GM12878 (cell line): ENCODE results near the gene HJURP. TPM values are rescaled to one million over a fixed set of nuclear protein-coding genes. Genes with fewer than 3 reads are reported as not detected.

ENCODE experiments used
- ATAC-seq: fragments of 200-7000 bp; cut with Tn5 transposase; 3 replicates; pipeline ENCODE4 v1.9.1; 2020; ENCODE audit warnings: mild to moderate bottlenecking, moderate library complexity
- BruUV-seq: library from RNA; stranded (reverse); fragments of 400-500 nt; replicated peaks from 2 replicates; lab custom pipeline; 2021; lab: Mats Ljungman, UMichigan
- CTCF ChIA-PET: fragments of 300-600 bp; sonication (Branson Sonifier 250); formaldehyde crosslinking; extraction: SDS; loops from one replicate; lab custom pipeline; 2021; ENCODE audit warnings: inconsistent platforms; lab: Yijun Ruan, JAX
- POLR2A ChIA-PET: fragments of 350-600 bp; formaldehyde crosslinking; extraction: SDS; loops from one replicate; lab custom pipeline; 2021; ENCODE audit warnings: inconsistent platforms; lab: Charles Lee
- RAD21 ChIA-PET: fragments of 300-600 bp; sonication (Branson Sonifier 250); formaldehyde crosslinking; loops from one replicate; lab custom pipeline; 2023; ENCODE audit warnings: antibody characterized with exemption; ENCODE audit not compliant: unreplicated experiment; lab: Charles Lee
- SMC1A ChIA-PET: fragments of 300-600 bp; sonication (Branson Sonifier 250); formaldehyde crosslinking; loops from one replicate; lab custom pipeline; 2023; ENCODE audit not compliant: unreplicated experiment, uncharacterized antibody; lab: Charles Lee
- DNase-seq: peaks from one replicate; pipeline ENCODE4 v3.0.0-alpha.2; 2011; ENCODE audit warnings: low read depth, low spot score
- FAIRE-seq: peaks from 3 replicates; lab custom pipeline; 2011; peaks lifted over from hg19 to GRCh38; lab: Jason Lieb, UNC
- H2AFZ ChIP-seq: 2 replicates; pipeline ENCODE4 v1.6.0; 2011; ENCODE audit warnings: low read depth, low read length, control low read depth; ENCODE audit not compliant: control insufficient read depth
- H3K27ac ChIP-seq: 2 replicates; pipeline ENCODE4 v1.5.1; 2011; ENCODE audit warnings: control low read depth; ENCODE audit not compliant: control insufficient read depth, insufficient read depth
- H3K27me3 ChIP-seq, 2 experiments: replicated peaks in 1 of 2; 2 replicates each; pipeline versions ENCODE4 v1.6.0 to v1.6.1; 2011; ENCODE audit warnings: low read length in 1 of 2; ENCODE audit not compliant: control insufficient read depth in 2 of 2, insufficient read depth in 2 of 2
- H3K36me3 ChIP-seq, 2 experiments: 2 replicates each; pipeline ENCODE4 v1.5.1; 2011; ENCODE audit warnings: low read length in 1 of 2; ENCODE audit not compliant: control insufficient read depth in 2 of 2, insufficient read depth in 2 of 2
- H3K4me1 ChIP-seq: 2 replicates; pipeline ENCODE4 v1.6.1; 2011; ENCODE audit warnings: mild to moderate bottlenecking, low read length, moderate library complexity, mixed read lengths; ENCODE audit not compliant: control insufficient read depth, insufficient read depth
- H3K4me2 ChIP-seq: 2 replicates; pipeline ENCODE4 v1.6.0; 2011; ENCODE audit warnings: control low read depth; ENCODE audit not compliant: control insufficient read depth, insufficient read depth
- H3K4me3 ChIP-seq: fragments of 200-600 bp; sonication (generic); 2 replicates; pipeline ENCODE4 v1.5.1; 2016
- H3K79me2 ChIP-seq: 2 replicates; pipeline ENCODE4 v1.6.0; 2011; ENCODE audit warnings: low read length; ENCODE audit not compliant: control insufficient read depth, insufficient read depth
- H3K9ac ChIP-seq: 2 replicates; pipeline ENCODE4 v1.8.0; 2011; ENCODE audit warnings: low read length, control low read depth, mixed read lengths; ENCODE audit not compliant: control insufficient read depth, insufficient read depth
- H3K9me3 ChIP-seq: replicated peaks from 3 replicates; pipeline ENCODE4 v1.5.1; 2011; ENCODE audit warnings: mild to moderate bottlenecking, low read length; ENCODE audit not compliant: control insufficient read depth, insufficient read depth
- H4K20me1 ChIP-seq: 2 replicates; pipeline ENCODE4 v1.6.0; 2011; ENCODE audit not compliant: control insufficient read depth, insufficient read depth
- FOXM1 ChIP-seq: IDR thresholded peaks from 2 replicates; pipeline ENCODE4 v1.6.1; 2012; ENCODE audit warnings: low read depth, mild to moderate bottlenecking, inconsistent platforms, low read length, moderate library complexity
- HCFC1 ChIP-seq: fragments of 150-350 bp; IDR thresholded peaks from 2 replicates; pipeline ENCODE4 v1.6.1; 2014; ENCODE audit warnings: low read length
- MEF2A ChIP-seq: IDR thresholded peaks from 2 replicates; pipeline ENCODE4 v1.6.1; 2011; ENCODE audit warnings: low read depth, mild to moderate bottlenecking, low read length, moderate library complexity; ENCODE audit not compliant: insufficient read depth
- MXI1 ChIP-seq: fragments of 150-350 bp; IDR thresholded peaks from 2 replicates; pipeline ENCODE4 v1.6.1; 2011; ENCODE audit warnings: low read depth, mild to moderate bottlenecking, inconsistent platforms, low read length, improper control_type of control experiment
- NFXL1 ChIP-seq: fragments of 450-650 bp; IDR thresholded peaks from 2 replicates; pipeline ENCODE4 v1.6.1; 2017; ENCODE audit warnings: antibody characterized with exemption, mild to moderate bottlenecking, borderline replicate concordance
- POLR2AphosphoS5 ChIP-seq: IDR thresholded peaks from 2 replicates; pipeline ENCODE4 v1.6.1; 2011; ENCODE audit warnings: mild to moderate bottlenecking, low read length, inconsistent platforms
- RCOR1 ChIP-seq: conservative IDR thresholded peaks from 2 replicates; pipeline ENCODE4 v1.6.1; 2012; ENCODE audit warnings: low read depth, low read length, improper control_type of control experiment
- SP1 ChIP-seq: IDR thresholded peaks from one replicate; pipeline ENCODE4 v1.6.1; 2011; ENCODE audit warnings: low read depth, low read length
- SPI1 ChIP-seq: IDR thresholded peaks from 2 replicates; pipeline ENCODE4 v1.6.1; 2011; ENCODE audit warnings: low read depth, mild to moderate bottlenecking, low read length, moderate library complexity, borderline replicate concordance; ENCODE audit not compliant: insufficient read depth
- SUZ12 ChIP-seq: fragments of 200-600 bp; sonication (generic); IDR thresholded peaks from one replicate; pipeline ENCODE4 v1.6.1; 2018; ENCODE audit warnings: antibody characterized with exemption, mild to moderate bottlenecking; ENCODE audit not compliant: unreplicated experiment
- TCF12 ChIP-seq: IDR thresholded peaks from 2 replicates; pipeline ENCODE4 v1.6.1; 2011; ENCODE audit warnings: low read depth, mild to moderate bottlenecking, low read length
- USF1 ChIP-seq: IDR thresholded peaks from 2 replicates; pipeline ENCODE4 v1.6.1; 2011; ENCODE audit warnings: borderline replicate concordance, low read depth, mild to moderate bottlenecking, moderate library complexity, mixed read lengths, low read length; ENCODE audit not compliant: insufficient read depth; ENCODE audit errors: extremely low read length
- ZNF274 ChIP-seq: IDR thresholded peaks from one replicate; pipeline ENCODE4 v1.8.0; 2011; ENCODE audit not compliant: insufficient read length, insufficient read depth
- WGBS: methylation state at CpG from one replicate; pipeline ENCODE4 v1.1.6; 2016; ENCODE audit warnings: low lambda C conversion rate; ENCODE audit not compliant: insufficient replicate concordance, insufficient coverage; ENCODE audit errors: missing lambda C conversion rate; 5-methylcytosine and 5-hydroxymethylcytosine counted together
- in situ Hi-C: fragments of 300-500 bp; cut with MboI; formaldehyde crosslinking; loops from 9 replicates; pipeline ENCODE4 v1.14.3; 2018; ENCODE audit warnings: mixed read lengths
- intact Hi-C: fragments of 100-400 bp; cut with micrococcal nuclease; formaldehyde crosslinking; loops from one replicate; pipeline ENCODE4 v1.14.2; 2022; ENCODE audit not compliant: unreplicated experiment
- polyA plus RNA-seq, 11 experiments: library from polyadenylated mRNA; depleted of rRNA in 4 of 11; unstranded in 6 of 11; stranded (reverse) in 5 of 11; fragments of >200 nt; fragmentation: Nextera tagmentation in 4 of 11; fragmentation: Illumina TruSeq in 1 of 11; extraction: Ambion mirVana in 4 of 11; extraction: Trizol in 1 of 11; gene quantifications; 1 replicate in 1 of 11; 2 replicates in 10 of 11; pipeline versions ENCODE4 v1.2.1 to v1.2.3, GENCODE V29; 2011 to 2016; ENCODE audit warnings: inconsistent platforms in 2 of 11, missing spikeins in 2 of 11, low read depth in 1 of 11
- total RNA-seq, 4 experiments: library from RNA; depleted of rRNA in 3 of 4; stranded (reverse); fragments of >200 nt in 3 of 4; fragmentation: Illumina TruSeq in 1 of 4; extraction: Trizol in 1 of 4; gene quantifications; 2 replicates each; pipeline versions ENCODE4 v1.2.1 to v1.2.3, GENCODE V29; 2013 to 2021
- TF ChIP-seq, protein P1 (sequence below): fragments of 450-650 bp; IDR thresholded peaks from 2 replicates; pipeline ENCODE4 v1.6.1; 2017; ENCODE audit warnings: mild to moderate bottlenecking
- TF ChIP-seq, protein P2 (sequence below): IDR thresholded peaks from 2 replicates; pipeline ENCODE4 v1.6.1; 2012; ENCODE audit warnings: low read depth, low read length, improper control_type of control experiment

HJURP gene
- total and polyA plus RNA-seq, 10 of the 15 experiments (the other 5 are each of a cell fraction or from before 2014, with no cell fraction given) = 12.7 to 68.9 (median 44.4) TPM

- TF ChIP-seq, protein P1, sequence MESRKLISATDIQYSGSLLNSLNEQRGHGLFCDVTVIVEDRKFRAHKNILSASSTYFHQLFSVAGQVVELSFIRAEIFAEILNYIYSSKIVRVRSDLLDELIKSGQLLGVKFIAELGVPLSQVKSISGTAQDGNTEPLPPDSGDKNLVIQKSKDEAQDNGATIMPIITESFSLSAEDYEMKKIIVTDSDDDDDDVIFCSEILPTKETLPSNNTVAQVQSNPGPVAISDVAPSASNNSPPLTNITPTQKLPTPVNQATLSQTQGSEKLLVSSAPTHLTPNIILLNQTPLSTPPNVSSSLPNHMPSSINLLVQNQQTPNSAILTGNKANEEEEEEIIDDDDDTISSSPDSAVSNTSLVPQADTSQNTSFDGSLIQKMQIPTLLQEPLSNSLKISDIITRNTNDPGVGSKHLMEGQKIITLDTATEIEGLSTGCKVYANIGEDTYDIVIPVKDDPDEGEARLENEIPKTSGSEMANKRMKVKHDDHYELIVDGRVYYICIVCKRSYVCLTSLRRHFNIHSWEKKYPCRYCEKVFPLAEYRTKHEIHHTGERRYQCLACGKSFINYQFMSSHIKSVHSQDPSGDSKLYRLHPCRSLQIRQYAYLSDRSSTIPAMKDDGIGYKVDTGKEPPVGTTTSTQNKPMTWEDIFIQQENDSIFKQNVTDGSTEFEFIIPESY = no peak
- TF ChIP-seq POLR2AphosphoS5 = no peak
- TF ChIP-seq SP1 = no peak
- TF ChIP-seq USF1 = no peak
- TF ChIP-seq SUZ12 = no peak
- TF ChIP-seq HCFC1 = no peak
- TF ChIP-seq ZNF274 = no peak
These were observed 52.1 kb downstream of the HJURP start (continued) for GRCh38 chr2:233802132-233802815.

GRCh38 chr2:233801357-233802131, 52.8 kb downstream of the HJURP start:
- intact Hi-C loops = no loop called here
- ChIA-PET SMC1A (no interaction called here), POLR2A (no interaction called here)

More at GRCh38 chr2:233801357-233802131, 52.8 kb downstream of the HJURP start:
- no peak for DNase-seq
- peak; percentile 50; the same call in 1 of the 3 replicates for ATAC-seq
- FAIRE-seq = no peak
- no peak overlapping the region for H3K9ac ChIP-seq
- 18% methylated on average over 9 of the region's 9 CpGs for WGBS
- CTCF ChIA-PET = no interaction called here
- H3K36me3 ChIP-seq = no peaks in the 10 kb centered on the region
- H3K79me2 ChIP-seq = no peaks in the 10 kb centered on the region
- RAD21 ChIA-PET = no interaction called here
- H3K4me2 ChIP-seq = no peak overlapping the region
- no peaks in the 10 kb centered on the region; a peak in 1 of 4 replicates for H3K27me3 ChIP-seq
- no peaks in the 10 kb centered on the region for H3K4me1 ChIP-seq
- no peaks in the 10 kb centered on the region for H4K20me1 ChIP-seq
- in situ Hi-C loops = no loop called here
- no peak overlapping the region for H3K4me3 ChIP-seq
- TF ChIP-seq RCOR1 (no peak), SUZ12 (no peak), MEF2A (peak; percentile 62; the same call in 1 of the 2 replicates), FOXM1 (no peak), MXI1 (no peak), ZNF274 (no peak), NFXL1 (no peak), SPI1 (peak; percentile 49; the same call in 1 of the 2 replicates), TCF12 (0 out of 2 replicates have a peak, but pooled peaks have one; percentile 46)
- TF ChIP-seq, protein P2, sequence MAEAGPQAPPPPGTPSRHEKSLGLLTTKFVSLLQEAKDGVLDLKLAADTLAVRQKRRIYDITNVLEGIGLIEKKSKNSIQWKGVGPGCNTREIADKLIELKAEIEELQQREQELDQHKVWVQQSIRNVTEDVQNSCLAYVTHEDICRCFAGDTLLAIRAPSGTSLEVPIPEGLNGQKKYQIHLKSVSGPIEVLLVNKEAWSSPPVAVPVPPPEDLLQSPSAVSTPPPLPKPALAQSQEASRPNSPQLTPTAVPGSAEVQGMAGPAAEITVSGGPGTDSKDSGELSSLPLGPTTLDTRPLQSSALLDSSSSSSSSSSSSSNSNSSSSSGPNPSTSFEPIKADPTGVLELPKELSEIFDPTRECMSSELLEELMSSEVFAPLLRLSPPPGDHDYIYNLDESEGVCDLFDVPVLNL = no peak
- no peak overlapping the region for H2AFZ ChIP-seq
- no TSS peak for BruUV-seq
- no peak overlapping the region for H3K27ac ChIP-seq
- H3K9me3 ChIP-seq = no peaks in the 10 kb centered on the region
